ENCODE data around the gene ICAM5.
"Not testable (repeated sequence)": the region's sequence is repeated elsewhere in the genome, so short reads cannot be mapped to it uniquely, and the experiment has no call there.

The ICAM5 gene, protein sequence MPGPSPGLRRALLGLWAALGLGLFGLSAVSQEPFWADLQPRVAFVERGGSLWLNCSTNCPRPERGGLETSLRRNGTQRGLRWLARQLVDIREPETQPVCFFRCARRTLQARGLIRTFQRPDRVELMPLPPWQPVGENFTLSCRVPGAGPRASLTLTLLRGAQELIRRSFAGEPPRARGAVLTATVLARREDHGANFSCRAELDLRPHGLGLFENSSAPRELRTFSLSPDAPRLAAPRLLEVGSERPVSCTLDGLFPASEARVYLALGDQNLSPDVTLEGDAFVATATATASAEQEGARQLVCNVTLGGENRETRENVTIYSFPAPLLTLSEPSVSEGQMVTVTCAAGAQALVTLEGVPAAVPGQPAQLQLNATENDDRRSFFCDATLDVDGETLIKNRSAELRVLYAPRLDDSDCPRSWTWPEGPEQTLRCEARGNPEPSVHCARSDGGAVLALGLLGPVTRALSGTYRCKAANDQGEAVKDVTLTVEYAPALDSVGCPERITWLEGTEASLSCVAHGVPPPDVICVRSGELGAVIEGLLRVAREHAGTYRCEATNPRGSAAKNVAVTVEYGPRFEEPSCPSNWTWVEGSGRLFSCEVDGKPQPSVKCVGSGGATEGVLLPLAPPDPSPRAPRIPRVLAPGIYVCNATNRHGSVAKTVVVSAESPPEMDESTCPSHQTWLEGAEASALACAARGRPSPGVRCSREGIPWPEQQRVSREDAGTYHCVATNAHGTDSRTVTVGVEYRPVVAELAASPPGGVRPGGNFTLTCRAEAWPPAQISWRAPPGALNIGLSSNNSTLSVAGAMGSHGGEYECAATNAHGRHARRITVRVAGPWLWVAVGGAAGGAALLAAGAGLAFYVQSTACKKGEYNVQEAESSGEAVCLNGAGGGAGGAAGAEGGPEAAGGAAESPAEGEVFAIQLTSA

DNA sequence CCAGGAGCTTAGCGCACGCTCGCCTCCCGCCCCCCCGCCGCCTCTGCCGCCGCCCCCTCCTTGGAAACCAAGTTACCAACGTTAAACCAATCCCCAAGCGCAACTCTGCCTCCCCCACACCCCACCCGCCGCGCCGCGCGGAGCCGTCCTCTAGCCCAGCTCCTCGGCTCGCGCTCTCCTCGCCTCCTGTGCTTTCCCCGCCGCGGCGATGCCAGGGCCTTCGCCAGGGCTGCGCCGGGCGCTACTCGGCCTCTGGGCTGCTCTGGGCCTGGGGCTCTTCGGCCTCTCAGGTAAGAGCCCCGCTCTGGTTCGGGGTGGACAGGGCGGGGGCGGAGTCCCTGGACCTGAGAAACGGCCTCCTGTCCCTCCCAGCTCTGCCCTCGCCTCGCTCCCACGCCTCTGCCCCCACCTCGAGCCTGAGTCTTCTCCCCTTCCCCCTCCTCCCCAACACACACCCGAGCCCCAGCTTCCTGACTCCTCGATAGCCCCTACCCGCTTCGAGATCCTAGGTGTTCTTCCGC, at the start of gene ICAM5:
TSS of gene ICAM5 (plus strand) at position 117 of the 521 bp plus-strand sequence. CDS start at position 209, 92 bp downstream.
- peak in 1 of 2 donors; percentile 46 for DNase-seq

DNA sequence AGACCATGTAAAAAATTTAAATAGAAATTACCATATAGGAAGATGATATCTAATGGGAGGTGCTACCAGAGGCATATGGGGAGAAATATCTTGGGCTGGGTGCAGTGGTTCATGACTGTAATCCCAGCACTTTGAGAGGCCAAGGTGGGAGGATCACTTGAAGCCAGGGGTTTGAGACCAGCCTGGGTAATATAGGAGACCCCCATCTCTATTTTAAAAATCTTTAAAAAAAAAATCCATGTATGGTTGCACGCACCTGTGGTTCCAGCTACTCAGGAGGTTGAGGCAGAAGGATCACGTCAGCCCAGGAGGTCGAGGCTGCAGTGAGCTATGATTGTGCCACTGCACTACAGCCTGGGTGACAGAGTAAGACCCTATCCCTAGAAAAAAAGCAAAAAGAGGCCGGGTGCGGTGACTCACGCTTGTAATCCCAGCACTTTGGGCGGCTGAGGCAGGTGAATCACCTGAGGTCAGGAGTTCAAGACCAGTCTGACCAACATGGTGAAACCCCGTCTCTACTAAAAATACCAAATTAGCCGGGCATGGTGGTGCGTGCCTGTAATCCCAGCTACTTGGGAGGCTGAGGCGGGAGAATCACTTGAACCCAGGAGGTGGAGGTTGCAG, 47.8 kb upstream of the ICAM5 start:
- not testable (repeated sequence) for DNase-seq

- DNase-seq: no peak
Measured at GRCh38 chr19:10243606-10244005, 46.1 kb upstream of the ICAM5 start.

DNA sequence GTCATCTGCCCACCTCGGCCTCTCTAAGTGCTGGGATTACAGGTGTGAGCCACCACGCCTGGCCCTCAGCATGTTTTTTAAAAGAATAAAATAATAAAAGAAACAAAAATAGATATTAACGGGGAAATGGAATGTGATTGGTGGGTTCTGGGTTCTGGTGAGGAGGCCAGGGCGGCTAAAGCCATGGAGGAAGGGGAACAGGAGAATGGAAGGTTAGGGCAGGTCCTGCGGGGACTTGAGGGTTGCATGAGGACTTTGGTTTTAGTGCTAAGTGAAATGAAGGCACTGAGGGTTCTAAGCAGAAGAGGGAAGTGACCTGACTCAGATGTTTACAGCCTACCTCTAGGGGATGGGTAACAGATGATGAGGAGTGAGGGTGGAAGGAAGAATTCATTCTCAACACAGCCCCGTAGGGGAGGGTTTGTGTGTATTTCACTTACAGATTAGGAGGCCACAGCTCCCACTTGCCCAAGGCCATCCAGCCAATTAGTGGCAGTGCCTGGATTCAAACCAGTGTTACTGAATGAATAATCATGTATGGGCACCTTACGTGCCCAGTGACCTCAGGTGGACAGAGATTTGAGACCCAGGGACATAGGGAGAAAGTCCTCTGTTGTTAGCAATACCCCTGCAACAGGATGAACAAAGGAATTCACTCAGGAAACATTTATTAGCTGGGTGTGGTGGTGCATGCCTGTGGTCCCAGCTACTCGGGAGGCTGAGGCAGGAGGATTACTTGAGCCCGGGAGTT, 44.4 kb upstream of the ICAM5 start:
- no peak for DNase-seq

GRCh38 chr19:10246511-10246910, 43.2 kb upstream of the ICAM5 start:
- no peak for DNase-seq

DNA sequence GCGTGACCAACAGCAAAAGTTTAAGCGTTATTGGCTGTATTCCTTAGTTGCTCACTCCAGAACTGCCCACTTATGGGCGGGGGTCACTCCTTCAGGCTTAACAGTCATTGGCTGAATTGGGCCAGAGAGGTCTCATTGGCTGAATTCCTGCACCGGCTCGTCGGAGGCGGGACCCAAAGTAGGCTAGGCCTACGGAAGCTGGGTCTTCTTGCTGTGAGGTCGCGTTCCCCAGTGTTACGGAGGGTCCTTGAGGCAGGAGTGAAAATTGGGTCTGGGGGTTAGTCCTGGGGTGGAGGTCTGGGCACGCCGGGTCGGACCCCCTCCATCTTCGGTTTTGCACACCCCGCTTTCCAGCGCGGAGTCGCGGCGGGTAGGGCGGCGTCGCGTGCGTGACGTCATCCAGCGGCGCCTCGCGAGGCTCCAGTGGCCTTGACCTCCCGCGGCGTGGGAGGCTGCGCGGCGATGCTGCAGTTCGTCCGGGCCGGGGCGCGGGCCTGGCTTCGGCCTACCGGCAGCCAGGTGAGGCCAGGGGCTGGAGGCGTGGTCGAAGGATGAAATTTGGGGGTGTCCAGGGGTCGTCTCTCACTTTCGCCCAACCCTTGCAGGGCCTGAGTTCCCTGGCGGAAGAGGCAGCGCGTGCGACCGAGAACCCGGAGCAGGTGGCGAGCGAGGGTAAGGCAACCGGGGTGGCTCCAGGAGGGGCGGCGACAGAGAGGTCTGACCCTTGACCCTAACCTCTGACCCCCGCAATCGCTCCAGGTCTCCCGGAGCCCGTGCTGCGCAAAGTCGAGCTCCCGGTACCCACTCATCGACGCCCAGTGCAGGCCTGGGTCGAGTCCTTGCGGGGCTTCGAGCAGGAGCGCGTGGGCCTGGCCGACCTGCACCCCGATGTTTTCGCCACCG, 37.7 kb upstream of the ICAM5 start, which contains the start of gene MRPL4:
TSS of gene MRPL4 (plus strand) at position 423 of the 903 bp plus-strand sequence. CDS start at position 463, 40 bp downstream.
- peak; percentile 98 for DNase-seq

DNA sequence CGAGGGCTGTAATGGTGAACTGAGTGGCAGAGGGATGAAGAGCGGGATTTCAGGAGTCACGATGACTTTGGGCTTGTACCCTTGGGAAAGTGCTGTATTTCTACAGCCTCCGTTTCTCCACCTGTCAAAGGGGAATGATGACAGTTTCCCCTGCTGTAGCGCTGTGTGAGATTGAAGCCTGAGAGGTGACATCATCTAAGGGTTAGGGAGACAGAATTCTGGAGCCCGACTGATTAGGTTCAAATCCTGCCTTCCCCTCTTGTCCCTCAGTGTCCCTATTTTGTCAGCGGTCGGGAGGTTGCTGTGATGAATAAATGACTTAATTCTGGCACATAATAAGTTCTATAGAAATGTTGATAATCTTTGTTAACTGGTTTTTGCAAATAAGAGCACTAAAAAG, 37.0 kb upstream of the ICAM5 start:
- DNase-seq: no peak

DNA sequence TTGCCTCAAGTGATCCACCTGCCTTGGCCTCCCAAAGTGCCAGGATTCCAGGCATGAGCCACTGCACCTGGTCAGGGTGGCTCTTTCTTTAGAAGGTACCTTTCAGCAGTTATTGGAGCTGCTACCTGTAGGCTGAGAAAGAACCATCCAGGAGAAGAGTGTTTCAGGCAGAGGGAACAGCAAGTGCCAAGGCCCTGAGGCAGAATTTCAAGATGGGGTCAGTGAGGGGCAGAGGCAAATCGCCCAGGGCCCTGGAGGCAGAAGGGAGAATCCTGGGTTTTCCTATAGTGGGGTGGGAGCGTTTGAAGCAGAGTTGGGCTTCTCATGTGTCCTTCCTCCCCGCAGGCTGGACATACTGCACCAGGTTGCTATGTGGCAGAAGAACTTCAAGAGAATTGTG, 35.5 kb upstream of the ICAM5 start:
- DNase-seq: no peak

- no peak for DNase-seq
Measured at GRCh38 chr19:10255358-10255757, 34.4 kb upstream of the ICAM5 start.

DNA sequence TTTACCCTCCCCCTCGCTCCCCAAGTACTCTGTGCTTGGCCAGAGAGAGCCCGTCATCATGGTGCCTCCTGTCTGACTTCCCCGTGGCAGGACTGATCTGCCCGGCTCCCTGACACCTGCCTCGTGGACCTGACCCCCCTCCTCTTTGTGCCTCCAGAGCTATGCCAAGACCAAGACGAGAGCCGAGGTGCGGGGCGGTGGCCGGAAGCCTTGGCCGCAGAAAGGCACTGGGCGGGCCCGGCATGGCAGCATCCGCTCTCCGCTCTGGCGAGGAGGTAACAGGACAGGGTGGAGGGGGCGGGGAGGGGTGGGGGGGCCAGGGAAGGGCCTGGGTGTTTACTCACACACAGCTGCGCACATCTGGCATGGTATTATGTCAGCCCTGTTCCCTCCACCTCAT, 33.2 kb upstream of the ICAM5 start:
- no peak for DNase-seq

GRCh38 chr19:10256970-10257615, 32.7 kb upstream of the ICAM5 start:
- DNase-seq: no peak

- no peak for DNase-seq
Measured at GRCh38 chr19:10258080-10258710, 31.6 kb upstream of the ICAM5 start.

DNA sequence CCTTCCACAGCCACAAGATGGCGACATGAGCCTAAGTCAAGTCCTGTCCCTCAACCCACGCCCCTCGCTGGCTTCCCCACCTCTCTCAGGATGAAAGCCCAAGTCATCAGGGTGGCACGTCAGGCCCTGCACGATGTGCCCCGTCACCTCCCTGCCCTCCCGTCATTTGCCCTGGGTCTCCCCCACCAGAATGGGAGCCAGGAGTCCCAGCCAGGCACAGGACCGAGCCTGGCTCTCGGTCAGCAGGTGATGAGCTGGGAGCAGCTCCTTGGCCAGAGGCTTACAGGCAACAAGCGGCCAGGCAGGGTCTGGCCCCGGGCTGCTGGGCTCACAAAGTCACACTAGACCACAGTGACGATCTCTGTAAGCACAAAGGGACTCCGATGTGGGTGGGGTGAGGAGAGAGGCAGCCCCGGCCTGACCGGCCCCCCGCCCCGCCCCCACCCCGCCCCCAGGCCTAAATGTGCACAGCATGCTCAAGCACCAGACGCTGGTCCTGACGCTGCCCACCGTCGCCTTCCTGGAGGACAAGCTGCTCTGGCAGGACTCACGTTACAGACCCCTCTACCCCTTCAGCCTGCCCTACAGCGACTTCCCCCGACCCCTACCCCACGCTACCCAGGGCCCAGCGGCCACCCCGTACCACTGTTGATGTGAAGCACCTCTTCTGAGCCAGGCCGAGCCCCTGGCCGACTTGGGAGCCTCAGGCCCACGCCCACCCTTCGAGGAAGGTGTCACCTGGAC, 30.4 kb upstream of the ICAM5 start:
- DNase-seq: peak; percentile 92

DNA sequence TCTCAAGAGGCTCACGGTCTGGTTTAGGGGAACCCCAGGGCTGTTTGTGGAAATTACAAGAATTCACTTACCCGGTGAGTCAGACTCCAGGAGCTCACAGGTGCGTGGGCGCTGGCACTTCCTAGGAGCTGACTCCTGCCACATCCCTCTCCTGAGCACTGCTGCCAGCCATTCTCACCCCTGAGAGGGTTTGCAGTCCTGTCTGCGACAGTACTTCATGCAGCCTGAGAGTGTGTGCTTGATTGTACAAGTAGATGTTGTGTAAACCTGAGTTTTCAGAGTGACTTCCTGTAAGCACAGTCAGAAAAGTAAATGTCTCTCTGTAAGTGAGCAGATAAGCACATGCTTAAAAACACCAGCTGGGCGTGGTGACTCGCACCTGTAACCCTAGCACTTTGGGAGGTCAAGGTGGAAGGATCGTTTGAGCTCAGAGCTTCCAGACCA, 29.6 kb upstream of the ICAM5 start:
- no peak for DNase-seq

- no peak for DNase-seq
Measured at GRCh38 chr19:10262771-10263170, 27.0 kb upstream of the ICAM5 start.

- DNase-seq: no peak
Measured at GRCh38 chr19:10266706-10267105, 23.0 kb upstream of the ICAM5 start.

- DNase-seq: no peak
Measured at GRCh38 chr19:10268071-10268470, 21.7 kb upstream of the ICAM5 start.

DNA sequence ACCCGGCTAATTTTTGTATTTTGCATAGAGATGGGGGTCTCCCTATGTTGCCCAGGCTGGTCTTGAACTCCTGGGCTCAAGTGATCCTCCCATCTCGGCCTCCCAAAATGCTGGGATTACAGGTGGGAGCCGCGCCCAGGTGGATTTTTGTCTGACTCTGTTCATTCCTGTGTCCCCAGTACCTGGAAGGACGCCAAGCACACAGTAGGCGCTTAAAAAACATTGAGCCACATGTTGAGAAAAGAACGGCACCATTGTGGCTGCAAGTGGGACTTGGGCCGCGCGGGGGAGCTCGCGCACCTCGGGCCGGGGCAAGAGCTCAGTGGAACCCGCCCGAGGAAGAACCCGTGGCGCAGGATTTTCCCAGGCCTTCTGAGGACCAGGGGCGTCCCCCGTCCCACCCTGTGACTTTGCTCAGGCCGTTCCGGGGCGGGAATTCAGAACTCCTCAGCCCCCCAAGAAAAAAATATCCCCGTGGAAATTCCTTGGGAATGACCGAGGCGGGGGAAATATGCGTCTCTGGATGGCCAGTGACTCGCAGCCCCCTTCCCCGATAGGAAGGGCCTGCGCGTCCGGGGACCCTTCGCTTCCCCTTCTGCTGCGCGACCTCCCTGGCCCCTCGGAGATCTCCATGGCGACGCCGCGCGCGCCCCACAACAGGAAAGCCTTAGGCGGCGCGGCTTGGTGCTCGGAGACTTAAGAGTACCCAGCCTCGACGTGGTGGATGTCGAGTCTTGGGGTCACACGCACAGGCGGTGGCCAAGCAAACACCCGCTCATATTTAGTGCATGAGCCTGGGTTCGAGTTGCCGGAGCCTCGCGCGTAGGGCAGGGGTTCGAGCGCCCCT, 20.2 kb upstream of the ICAM5 start:
- peak; percentile 91 for DNase-seq

All from CD4-positive, alpha-beta T cell treated with Interleukin-4 for 1 hour (primary cell).